ENCODE data around the gene PCDHGB3. TPM values are rescaled to one million over a fixed set of nuclear protein-coding genes. Genes with fewer than 3 reads are reported as not detected.
"Not testable (repeated sequence)": the region's sequence is repeated elsewhere in the genome, so short reads cannot be mapped to it uniquely, and the experiment has no call there.

PCDHGB3 gene
- total and polyA plus RNA-seq, 11 donors, result 1.7 to 14.9 (median 8.5) TPM

- DNase-seq, result no peak
- TF ChIP-seq CTCF (IDR thresholded peaks at IDR 0.05) (no peak), POLR2A (IDR thresholded peaks at IDR 0.05) (no peak)
- H3K27me3 ChIP-seq, result peaks cover 0 to 75% (median 0%) of the 10 kb centered on the region in 9 donors
- no peak overlapping the region for H3K4me3 ChIP-seq
- ATAC-seq, result no peak
- H3K4me1 ChIP-seq, result peaks cover 0 to 8% (median 0%) of the 10 kb centered on the region in 12 donors
- H3K36me3 ChIP-seq, result peaks cover 0 to 29% (median 0%) of the 10 kb centered on the region in 9 donors
- H3K9me3 ChIP-seq, result peaks cover 0 to 100% (median 53%) of the 10 kb centered on the region in 12 donors
- 68 to 79% (median 74%) methylated on average over 3 of the region's 3 CpGs for WGBS, 4 donors
- H3K27ac ChIP-seq, result no peak overlapping the region
- intact Hi-C loops (cut with DNase I), result loop anchor here in 6 of 10 donors (5.0 to 10.0 kb wide), 5 partner anchors 47 to 146 kb away; partner anchors contain the start of genes PCDHGA5 (in 3 of the 6) and PCDHGA1 (in 1 of the 6)
Observed at GRCh38 chr5:141411575-141411974, 41.5 kb downstream of the PCDHGB3 start.

- intact Hi-C loops (cut with DNase I), result loop anchor here in 7 of 10 donors (2.0 to 10.0 kb wide), 6 partner anchors 48 to 148 kb away; partner anchors contain the start of genes PCDHGA5 (in 3 of the 7) and PCDHGA1 (in 1 of the 7)
- ATAC-seq (peak; percentile 24 to 66 (median 64)), DNase-seq (peak in 3 of 5 donors; percentile 53 to 61 (median 59))
- Histone ChIP-seq H3K9me3 (peaks cover 0 to 100% (median 53%) of the 10 kb centered on the region in 12 donors), H3K4me1 (peaks cover 0 to 4% (median 0%) of the 10 kb centered on the region in 12 donors), H3K36me3 (peaks cover 0 to 29% (median 0%) of the 10 kb centered on the region in 9 donors), H3K4me3 (peak within 1 kb of the TSS in 10 of 12 donors; percentile 10 to 49 (median 36)), H3K27me3 (peaks cover 0 to 78% (median 0%) of the 10 kb centered on the region in 9 donors), H3K27ac (peak within 1 kb of the TSS in 1 of 12 donors; percentile 36)
- WGBS, 4 donors, result 27 to 44% (median 39%) methylated on average over 30 to 31 of the region's 31 CpGs
- TF ChIP-seq CTCF (IDR thresholded peaks at IDR 0.05) (peak; percentile 26 to 60 (median 42)), POLR2A (IDR thresholded peaks at IDR 0.05) (no peak)
Observed at GRCh38 chr5:141412854-141413539, 43.0 kb downstream of the PCDHGB3 start, which contains the start of gene PCDHGA10. Gene PCDHGA10 (plus strand): TSS chr5:141412987. CDS start chr5:141413176, 189 bp downstream.

- ATAC-seq (peak in 2 of 4 donors; percentile 16 to 25), DNase-seq (no peak)
- Histone ChIP-seq H3K9me3 (peaks cover 0 to 100% (median 55%) of the 10 kb centered on the region in 12 donors), H3K27me3 (peaks cover 0 to 77% (median 0%) of the 10 kb centered on the region in 9 donors), H3K4me3 (peak overlapping the region in 10 of 12 donors; percentile 10 to 49 (median 36)), H3K27ac (no peak overlapping the region), H3K4me1 (peaks cover 0 to 9% (median 4%) of the 10 kb centered on the region in 12 donors), H3K36me3 (peaks cover 0 to 32% (median 0%) of the 10 kb centered on the region in 9 donors)
- intact Hi-C loops (cut with DNase I), result loop anchor here in 7 of 10 donors (2.0 to 10.0 kb wide), 6 partner anchors 49 to 147 kb away; partner anchors contain the start of genes PCDHGA5 (in 3 of the 7) and PCDHGA1 (in 1 of the 7)
- TF ChIP-seq CTCF (IDR thresholded peaks at IDR 0.05) (no peak), POLR2A (IDR thresholded peaks at IDR 0.05) (no peak)
- 28 to 42% (median 33%) methylated on average over 19 to 25 of the region's 25 CpGs for WGBS, 4 donors
Observed at GRCh38 chr5:141413540-141414069, 43.6 kb downstream of the PCDHGB3 start.

DNA sequence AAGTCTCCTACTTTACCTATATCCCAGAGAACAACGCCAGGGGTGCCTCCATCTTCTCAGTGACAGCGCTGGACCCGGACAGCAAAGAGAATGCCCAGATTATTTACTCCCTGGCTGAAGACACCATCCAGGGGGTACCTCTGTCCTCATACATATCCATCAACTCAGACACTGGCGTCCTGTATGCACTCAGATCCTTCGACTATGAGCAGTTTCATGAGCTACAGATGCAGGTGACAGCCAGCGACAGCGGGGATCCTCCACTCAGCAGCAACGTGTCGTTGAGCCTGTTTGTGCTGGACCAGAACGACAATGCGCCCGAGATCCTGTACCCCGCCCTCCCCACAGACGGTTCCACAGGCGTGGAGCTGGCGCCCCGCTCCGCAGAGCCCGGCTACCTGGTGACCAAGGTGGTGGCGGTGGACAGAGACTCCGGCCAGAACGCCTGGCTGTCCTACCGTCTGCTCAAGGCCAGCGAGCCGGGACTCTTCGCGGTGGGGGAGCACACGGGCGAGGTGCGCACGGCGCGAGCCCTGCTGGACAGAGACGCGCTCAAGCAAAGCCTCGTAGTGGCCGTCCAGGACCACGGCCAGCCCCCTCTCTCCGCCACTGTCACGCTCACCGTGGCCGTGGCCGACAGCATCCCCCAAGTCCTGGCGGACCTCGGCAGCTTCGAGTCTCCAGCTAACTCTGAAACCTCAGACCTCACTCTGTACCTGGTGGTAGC lies 44.7 kb downstream of the PCDHGB3 start:
- WGBS, 4 donors, result 47 to 60% (median 49%) methylated on average over 7 to 46 of the region's 46 CpGs
- not testable (repeated sequence) for DNase-seq, H3K4me3 ChIP-seq, H3K27ac ChIP-seq, ATAC-seq
- Histone ChIP-seq H3K36me3 (peaks cover 0 to 36% (median 0%) of the 10 kb centered on the region in 9 donors), H3K27me3 (peaks cover 0 to 76% (median 0%) of the 10 kb centered on the region in 9 donors), H3K9me3 (peaks cover 0 to 100% (median 55%) of the 10 kb centered on the region in 12 donors), H3K4me1 (peaks cover 0 to 11% (median 4%) of the 10 kb centered on the region in 12 donors)
- intact Hi-C loops (cut with DNase I), result loop anchor here in 9 of 10 donors (5.0 to 10.0 kb wide), 8 partner anchors 50 to 148 kb away; partner anchors contain the start of genes PCDHGA5 (in 3 of the 9) and PCDHGA1 (in 1 of the 9)

DNA sequence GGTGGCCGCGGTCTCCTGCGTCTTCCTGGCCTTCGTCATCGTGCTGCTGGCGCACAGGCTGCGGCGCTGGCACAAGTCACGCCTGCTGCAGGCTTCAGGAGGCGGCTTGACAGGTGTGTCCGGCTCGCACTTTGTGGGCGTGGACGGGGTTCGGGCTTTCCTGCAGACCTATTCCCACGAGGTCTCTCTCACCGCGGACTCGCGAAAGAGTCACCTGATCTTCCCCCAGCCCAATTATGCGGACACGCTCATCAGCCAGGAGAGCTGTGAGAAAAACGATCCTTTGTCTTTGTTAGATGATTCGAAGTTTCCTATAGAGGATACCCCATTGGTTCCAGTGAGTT lies 45.2 kb downstream of the PCDHGB3 start:
- WGBS, 4 donors, result 43 to 59% (median 48%) methylated on average over 13 to 24 of the region's 24 CpGs
- H3K4me1 ChIP-seq, result peaks cover 0 to 12% (median 4%) of the 10 kb centered on the region in 12 donors
- not testable (repeated sequence) for H3K4me3 ChIP-seq, H3K27ac ChIP-seq, ATAC-seq, DNase-seq
- H3K9me3 ChIP-seq, result peaks cover 0 to 100% (median 53%) of the 10 kb centered on the region in 12 donors
- H3K36me3 ChIP-seq, result peaks cover 0 to 39% (median 0%) of the 10 kb centered on the region in 9 donors
- peaks cover 0 to 76% (median 0%) of the 10 kb centered on the region in 9 donors for H3K27me3 ChIP-seq
- intact Hi-C loops (cut with DNase I), result loop anchor here in 6 of 10 donors (5.0 to 10.0 kb wide), 6 partner anchors 50 to 147 kb away; partner anchors contain the start of gene PCDHGA5 (in 2 of the 6)
